ENCODE measurements around the gene SPPL3.
"Not testable (repeated sequence)": the region's sequence is repeated elsewhere in the genome, so short reads cannot be mapped to it uniquely, and the experiment has no call there.

The SPPL3 gene

GRCh38 chr12:120849765-120850164 is 54.4 kb downstream of the SPPL3 start:
- Mint-ChIP-seq H3K36me3 (ENCODE audit: low read depth) (no peaks in the 10 kb centered on the region), H3K4me1 (ENCODE audit: low read depth) (peaks cover 70% of the 10 kb centered on the region), H3K27me3 (no peaks in the 10 kb centered on the region), H3K4me3 (no peak overlapping the region), H3K9me3 (no peaks in the 10 kb centered on the region), H3K27ac (no peak overlapping the region)

GRCh38 chr12:120847814-120848213 is 56.3 kb downstream of the SPPL3 start:
- Mint-ChIP-seq H3K4me3 (no peak overlapping the region), H3K9me3 (no peaks in the 10 kb centered on the region), H3K27ac (peak overlapping the region; percentile 34), H3K4me1 (ENCODE audit: low read depth) (peaks cover 71% of the 10 kb centered on the region), H3K27me3 (no peaks in the 10 kb centered on the region), H3K36me3 (ENCODE audit: low read depth) (no peaks in the 10 kb centered on the region)

- Mint-ChIP-seq H3K4me1 (ENCODE audit: low read depth) (peaks cover 73% of the 10 kb centered on the region), H3K27ac (no peak overlapping the region), H3K27me3 (no peaks in the 10 kb centered on the region), H3K36me3 (ENCODE audit: low read depth) (no peaks in the 10 kb centered on the region), H3K4me3 (no peak overlapping the region), H3K9me3 (no peaks in the 10 kb centered on the region)
These were observed 56.8 kb downstream of the SPPL3 start for GRCh38 chr12:120847392-120847791.

- no peaks in the 10 kb centered on the region for H3K36me3 Mint-ChIP-seq (ENCODE audit: low read depth)
- H3K27me3 Mint-ChIP-seq: no peaks in the 10 kb centered on the region
- H3K9me3 Mint-ChIP-seq: no peaks in the 10 kb centered on the region
- no peak overlapping the region for H3K27ac Mint-ChIP-seq
- peaks cover 75% of the 10 kb centered on the region for H3K4me1 Mint-ChIP-seq (ENCODE audit: low read depth)
- no peak overlapping the region for H3K4me3 Mint-ChIP-seq
These were observed 57.4 kb downstream of the SPPL3 start for GRCh38 chr12:120846721-120847120.

GRCh38 chr12:120845696-120846095 is 58.5 kb downstream of the SPPL3 start:
- Mint-ChIP-seq H3K4me3 (no peak overlapping the region), H3K4me1 (ENCODE audit: low read depth) (peaks cover 65% of the 10 kb centered on the region), H3K27ac (no peak overlapping the region), H3K36me3 (ENCODE audit: low read depth) (no peaks in the 10 kb centered on the region), H3K9me3 (no peaks in the 10 kb centered on the region), H3K27me3 (no peaks in the 10 kb centered on the region)

- peaks cover 61% of the 10 kb centered on the region for H3K4me1 Mint-ChIP-seq (ENCODE audit: low read depth)
- no peak overlapping the region for H3K4me3 Mint-ChIP-seq
- no peaks in the 10 kb centered on the region for H3K27me3 Mint-ChIP-seq
- H3K27ac Mint-ChIP-seq: no peak overlapping the region
- H3K9me3 Mint-ChIP-seq: no peaks in the 10 kb centered on the region
- peaks cover 4% of the 10 kb centered on the region for H3K36me3 Mint-ChIP-seq (ENCODE audit: low read depth)
These were observed 59.2 kb downstream of the SPPL3 start for GRCh38 chr12:120844768-120845449.

- H3K36me3 Mint-ChIP-seq (ENCODE audit: low read depth): peaks cover 4% of the 10 kb centered on the region
- no peaks in the 10 kb centered on the region for H3K27me3 Mint-ChIP-seq
- H3K9me3 Mint-ChIP-seq: no peaks in the 10 kb centered on the region
- H3K27ac Mint-ChIP-seq: no peak overlapping the region
- peaks cover 55% of the 10 kb centered on the region for H3K4me1 Mint-ChIP-seq (ENCODE audit: low read depth)
- H3K4me3 Mint-ChIP-seq: no peak overlapping the region
These were observed 59.9 kb downstream of the SPPL3 start for GRCh38 chr12:120844297-120844696.

- Mint-ChIP-seq H3K4me3 (no peak overlapping the region), H3K4me1 (ENCODE audit: low read depth) (peaks cover 47% of the 10 kb centered on the region), H3K27me3 (no peaks in the 10 kb centered on the region), H3K27ac (no peak overlapping the region), H3K9me3 (no peaks in the 10 kb centered on the region), H3K36me3 (ENCODE audit: low read depth) (peaks cover 4% of the 10 kb centered on the region)
These were observed 60.7 kb downstream of the SPPL3 start for GRCh38 chr12:120843472-120843871.

GRCh38 chr12:120842595-120842994 is 61.6 kb downstream of the SPPL3 start:
- no peaks in the 10 kb centered on the region for H3K9me3 Mint-ChIP-seq
- peaks cover 4% of the 10 kb centered on the region for H3K36me3 Mint-ChIP-seq (ENCODE audit: low read depth)
- H3K27ac Mint-ChIP-seq: no peak overlapping the region
- peaks cover 42% of the 10 kb centered on the region for H3K4me1 Mint-ChIP-seq (ENCODE audit: low read depth)
- no peak overlapping the region for H3K4me3 Mint-ChIP-seq
- no peaks in the 10 kb centered on the region for H3K27me3 Mint-ChIP-seq

GRCh38 chr12:120841525-120841924 is 62.6 kb downstream of the SPPL3 start:
- H3K27me3 Mint-ChIP-seq: no peaks in the 10 kb centered on the region
- peaks cover 43% of the 10 kb centered on the region for H3K4me1 Mint-ChIP-seq (ENCODE audit: low read depth)
- no peak overlapping the region for H3K4me3 Mint-ChIP-seq
- H3K27ac Mint-ChIP-seq: no peak overlapping the region
- H3K36me3 Mint-ChIP-seq (ENCODE audit: low read depth): peaks cover 4% of the 10 kb centered on the region
- no peaks in the 10 kb centered on the region for H3K9me3 Mint-ChIP-seq

- no peaks in the 10 kb centered on the region for H3K27me3 Mint-ChIP-seq
- H3K27ac Mint-ChIP-seq: no peak overlapping the region
- H3K4me1 Mint-ChIP-seq (ENCODE audit: low read depth): peaks cover 52% of the 10 kb centered on the region
- no peaks in the 10 kb centered on the region for H3K9me3 Mint-ChIP-seq
- H3K36me3 Mint-ChIP-seq (ENCODE audit: low read depth): peaks cover 8% of the 10 kb centered on the region
- no peak overlapping the region for H3K4me3 Mint-ChIP-seq
These were observed 64.7 kb downstream of the SPPL3 start for GRCh38 chr12:120839503-120839902.

GRCh38 chr12:120838629-120839383 is 65.4 kb downstream of the SPPL3 start:
- not testable (repeated sequence) for H3K27me3 Mint-ChIP-seq; H3K4me3 Mint-ChIP-seq; H3K36me3 Mint-ChIP-seq (ENCODE audit: low read depth); H3K9me3 Mint-ChIP-seq; H3K27ac Mint-ChIP-seq
- H3K4me1 Mint-ChIP-seq (ENCODE audit: low read depth): peaks cover 53% of the 10 kb centered on the region

GRCh38 chr12:120836114-120836684 is 68.0 kb downstream of the SPPL3 start:
- H3K4me1 Mint-ChIP-seq (ENCODE audit: low read depth): peaks cover 57% of the 10 kb centered on the region
- H3K27ac Mint-ChIP-seq: no peak overlapping the region

GRCh38 chr12:120835657-120836056 is 68.5 kb downstream of the SPPL3 start:
- H3K4me3 Mint-ChIP-seq: peak overlapping the region; percentile 27
- H3K27ac Mint-ChIP-seq: no peak overlapping the region
- no peaks in the 10 kb centered on the region for H3K9me3 Mint-ChIP-seq
- peaks cover 8% of the 10 kb centered on the region for H3K36me3 Mint-ChIP-seq (ENCODE audit: low read depth)
- H3K4me1 Mint-ChIP-seq (ENCODE audit: low read depth): peaks cover 62% of the 10 kb centered on the region
- no peaks in the 10 kb centered on the region for H3K27me3 Mint-ChIP-seq

More at GRCh38 chr12:120836114-120836684, 68.0 kb downstream of the SPPL3 start:
- Mint-ChIP-seq H3K27me3 (no peaks in the 10 kb centered on the region), H3K4me3 (no peak overlapping the region), H3K36me3 (ENCODE audit: low read depth) (peaks cover 8% of the 10 kb centered on the region), H3K9me3 (no peaks in the 10 kb centered on the region)

GRCh38 chr12:120835304-120835612 is 68.9 kb downstream of the SPPL3 start:
- H3K27me3 Mint-ChIP-seq: no peaks in the 10 kb centered on the region
- H3K27ac Mint-ChIP-seq: peak overlapping the region; percentile 47
- no peaks in the 10 kb centered on the region for H3K9me3 Mint-ChIP-seq
- H3K4me3 Mint-ChIP-seq: peak overlapping the region; percentile 27
- peaks cover 5% of the 10 kb centered on the region for H3K36me3 Mint-ChIP-seq (ENCODE audit: low read depth)
- H3K4me1 Mint-ChIP-seq (ENCODE audit: low read depth): peaks cover 61% of the 10 kb centered on the region

Data from stimulated activated naive CD8-positive, alpha-beta T cell treated with anti-CD3 and anti-CD28 coated beads, Interleukin-15, Interleukin-2, amounts not matched to agents 100 ng/mL and 50 ng/mL, for 24 hours (primary cell).